ENCODE results near the gene RPRD1B.
"Not testable (repeated sequence)": the region's sequence is repeated elsewhere in the genome, so short reads cannot be mapped to it uniquely, and the experiment has no call there.

RPRD1B gene

DNA sequence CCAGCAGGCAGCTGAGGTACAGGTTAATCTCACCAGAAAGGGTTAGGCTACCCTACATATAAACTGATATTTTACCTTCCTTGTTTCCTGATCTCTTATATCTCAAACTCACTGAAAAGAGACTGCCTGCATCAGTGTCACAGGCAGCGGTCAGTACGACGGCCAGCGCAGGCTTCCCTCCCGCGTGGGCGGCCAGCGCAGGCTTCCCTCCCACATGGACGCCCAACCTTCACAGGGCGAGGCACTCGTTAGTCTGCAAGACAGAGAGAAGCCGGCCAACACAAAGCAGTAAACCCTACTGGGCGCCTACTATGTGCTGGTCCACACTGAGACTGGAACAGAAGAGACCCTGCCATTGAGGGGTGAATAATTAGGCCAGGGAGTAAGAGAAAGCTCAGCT is 33.3 kb upstream of the RPRD1B start:
- H3K27ac ChIP-seq = no peak overlapping the region
- DNase-seq (ENCODE audit: low read depth, low spot score) = no peak

DNA sequence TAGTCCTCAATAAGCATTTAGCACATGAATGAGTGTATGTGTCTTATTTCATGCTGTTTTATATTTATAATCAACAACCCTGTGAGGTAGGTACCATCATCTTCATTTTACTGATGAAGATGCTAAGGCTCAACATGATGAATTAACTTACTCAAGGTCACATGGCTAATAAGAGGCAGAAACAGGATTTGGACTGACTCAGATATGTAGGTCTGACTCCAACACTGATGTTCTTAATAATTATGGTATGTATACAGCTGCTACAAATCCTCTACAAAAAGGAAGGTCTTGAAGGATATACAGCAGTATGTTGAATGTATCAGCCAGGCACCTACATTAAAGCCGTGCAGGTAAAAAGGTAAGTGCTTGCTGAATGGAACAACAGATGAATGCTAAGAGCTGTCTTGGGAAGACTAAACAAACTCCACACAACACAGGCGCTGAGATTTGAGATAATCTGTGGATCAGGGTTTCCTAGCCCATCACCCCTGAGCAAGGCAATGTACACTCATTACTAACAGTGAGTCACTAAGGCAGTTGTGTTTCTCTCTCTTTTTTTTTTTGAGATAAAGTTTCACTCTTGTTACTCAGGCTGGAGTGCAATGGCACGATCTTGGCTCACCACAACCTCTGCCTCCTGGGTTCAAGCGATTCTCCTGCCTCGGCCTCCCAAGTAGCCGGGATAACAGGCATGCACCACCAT is 32.2 kb upstream of the RPRD1B start:
- H3K27ac ChIP-seq = peak overlapping the region; percentile 67
- DNase-seq (ENCODE audit: low read depth, low spot score) = peak; percentile 40

DNA sequence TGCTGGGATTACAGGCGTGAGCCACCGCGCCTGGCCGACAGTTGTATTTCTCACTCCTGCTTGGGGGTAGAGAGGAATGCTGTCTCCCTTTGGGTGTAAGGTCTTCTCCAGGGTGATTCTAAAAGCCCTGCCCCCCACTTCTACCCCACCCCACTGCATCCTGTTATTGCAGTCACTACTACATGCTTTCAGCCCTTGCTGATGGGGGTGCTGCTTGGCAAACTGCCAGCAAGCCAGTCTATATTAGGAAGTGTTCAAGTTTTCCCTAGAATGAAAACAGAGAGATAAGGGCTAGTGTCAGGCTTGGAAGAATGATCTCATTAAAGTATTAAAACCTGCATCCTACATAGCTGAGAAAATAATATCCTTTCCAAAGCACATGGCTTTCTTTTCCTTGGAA is 31.6 kb upstream of the RPRD1B start:
- no peak for DNase-seq (ENCODE audit: low read depth, low spot score)
- H3K27ac ChIP-seq = peak overlapping the region; percentile 67

DNA sequence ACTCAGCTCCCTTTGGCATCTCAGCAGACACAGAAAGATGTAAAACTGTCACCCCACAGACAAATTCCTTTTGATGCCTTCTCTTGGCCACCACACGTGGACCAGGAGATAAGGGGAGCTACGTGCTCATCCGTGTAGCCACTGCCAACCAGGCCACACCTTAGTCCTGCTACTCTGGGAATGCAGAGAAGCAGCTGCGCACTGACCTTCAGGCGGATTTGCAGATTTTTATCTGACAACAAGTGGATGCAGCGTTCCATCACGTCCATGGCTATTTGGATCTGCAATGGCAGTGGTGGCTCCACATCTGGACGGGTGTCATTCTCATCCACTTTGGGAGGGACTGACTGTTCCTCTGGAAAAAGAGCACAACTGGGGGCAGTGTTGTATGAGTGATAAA is 31.1 kb upstream of the RPRD1B start:
- DNase-seq (ENCODE audit: low read depth, low spot score) = no peak
- peak overlapping the region; percentile 67 for H3K27ac ChIP-seq

DNA sequence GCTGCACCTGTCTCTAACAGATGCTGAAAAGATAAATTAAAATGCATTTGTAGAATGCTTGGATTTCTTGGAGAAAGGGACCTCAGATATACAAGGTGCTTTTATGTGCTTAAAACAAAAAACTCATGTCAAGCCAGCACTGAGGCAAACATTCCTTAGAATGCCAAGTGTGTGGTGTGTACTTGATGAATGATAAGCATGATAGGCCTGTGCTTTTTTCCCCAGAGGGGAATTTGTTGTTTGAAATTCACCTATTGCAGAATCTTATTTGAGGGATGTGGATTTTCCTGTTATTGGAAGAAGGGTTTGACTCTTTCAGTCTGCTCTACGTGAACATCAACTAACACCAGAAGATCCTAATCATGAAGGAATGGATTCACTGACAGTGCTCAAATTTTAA is 29.1 kb upstream of the RPRD1B start:
- DNase-seq (ENCODE audit: low read depth, low spot score) = no peak
- H3K27ac ChIP-seq = no peak overlapping the region

DNA sequence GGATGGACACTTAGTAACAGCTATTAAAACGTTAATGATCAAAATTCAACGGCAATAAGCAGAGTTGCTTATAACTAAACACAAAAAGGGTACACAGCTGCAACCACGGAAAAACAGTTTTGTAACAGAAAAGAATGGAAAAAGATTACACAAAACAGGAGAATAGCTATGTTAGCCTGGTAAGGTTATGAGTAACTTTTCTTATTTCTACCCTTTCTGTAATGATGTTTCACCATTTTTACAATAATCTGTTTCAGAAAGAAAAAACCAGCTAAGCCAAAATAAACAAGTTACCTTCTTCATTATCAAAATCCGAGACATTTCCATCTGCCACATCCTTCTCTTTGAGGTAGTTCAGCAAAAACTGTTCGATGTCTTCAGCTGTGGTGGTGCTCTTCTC is 27.6 kb upstream of the RPRD1B start:
- no peak for DNase-seq (ENCODE audit: low read depth, low spot score)
- H3K27ac ChIP-seq = no peak overlapping the region

DNA sequence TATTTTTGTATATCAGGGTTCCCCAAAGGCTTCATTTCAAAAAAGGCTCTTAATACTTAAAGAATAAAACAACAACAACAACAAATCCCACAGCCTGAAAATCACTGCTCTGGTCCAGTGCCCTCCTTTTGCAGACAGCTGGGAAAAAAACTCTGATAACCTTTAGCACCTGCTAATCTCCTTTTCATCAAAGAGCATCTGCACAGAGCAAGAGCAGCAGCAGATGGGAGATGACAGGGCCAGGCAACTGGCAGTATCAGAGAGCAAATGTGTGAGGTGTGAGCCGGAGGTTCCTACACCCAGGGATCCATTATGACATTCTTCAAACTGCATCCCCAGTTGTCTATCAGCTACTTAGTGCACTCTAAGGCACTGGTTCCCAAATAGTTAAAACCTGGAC is 26.0 kb upstream of the RPRD1B start:
- H3K27ac ChIP-seq = no peak overlapping the region
- no peak for DNase-seq (ENCODE audit: low read depth, low spot score)

DNA sequence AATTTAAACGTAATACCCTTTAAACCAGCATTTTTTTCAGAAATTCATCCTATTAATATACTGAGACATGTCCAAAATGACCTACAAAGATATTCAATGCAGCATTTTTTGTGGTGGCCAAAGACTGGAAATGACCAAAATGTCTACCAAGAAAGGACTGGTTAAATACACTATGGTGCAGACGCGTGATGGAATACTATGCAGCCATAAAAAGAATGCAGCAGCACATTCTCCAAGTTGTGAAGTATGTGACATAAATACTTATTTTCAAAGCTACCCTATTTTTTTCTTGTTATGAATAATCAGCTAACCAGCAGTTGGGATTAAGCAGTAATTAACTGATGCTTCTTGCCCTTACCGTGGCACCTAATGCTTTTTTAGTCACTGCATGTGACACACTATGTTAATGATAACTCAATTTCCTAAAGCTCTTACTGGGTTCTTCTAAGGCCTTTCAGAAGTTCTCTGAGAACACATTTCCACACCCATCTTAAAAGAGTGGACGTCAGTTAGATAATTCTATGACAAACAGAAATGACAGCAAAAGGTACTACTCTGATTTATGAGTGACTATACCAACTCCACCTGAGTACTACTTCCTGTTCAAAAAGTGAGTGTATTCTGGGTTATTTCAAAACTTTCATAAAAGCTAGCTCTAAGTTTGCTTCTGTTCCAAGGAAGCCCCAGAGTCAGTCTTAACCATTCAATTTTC is 25.2 kb upstream of the RPRD1B start:
- H3K27ac ChIP-seq = no peak overlapping the region
- no peak for DNase-seq (ENCODE audit: low read depth, low spot score)

DNA sequence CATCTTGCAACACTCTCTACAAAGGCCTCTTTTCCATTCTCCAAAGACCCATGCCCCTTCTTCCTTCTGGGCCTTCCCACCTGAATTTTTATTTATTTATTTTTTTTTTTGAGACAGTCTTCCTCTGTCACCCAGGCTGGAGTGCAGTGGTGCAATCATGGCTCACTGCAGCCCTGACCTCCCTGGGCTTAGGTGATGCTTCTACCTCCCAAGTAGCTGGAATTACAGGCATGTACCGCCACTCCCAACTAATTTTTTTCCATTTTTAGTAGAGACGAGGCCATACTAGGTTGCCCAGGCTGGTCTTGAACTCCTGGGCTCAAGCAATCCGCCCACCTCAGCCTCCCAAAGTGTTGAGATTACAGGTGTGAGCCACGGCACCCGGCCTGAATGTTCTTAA is 24.1 kb upstream of the RPRD1B start:
- not testable (repeated sequence) for DNase-seq (ENCODE audit: low read depth, low spot score); H3K27ac ChIP-seq

DNA sequence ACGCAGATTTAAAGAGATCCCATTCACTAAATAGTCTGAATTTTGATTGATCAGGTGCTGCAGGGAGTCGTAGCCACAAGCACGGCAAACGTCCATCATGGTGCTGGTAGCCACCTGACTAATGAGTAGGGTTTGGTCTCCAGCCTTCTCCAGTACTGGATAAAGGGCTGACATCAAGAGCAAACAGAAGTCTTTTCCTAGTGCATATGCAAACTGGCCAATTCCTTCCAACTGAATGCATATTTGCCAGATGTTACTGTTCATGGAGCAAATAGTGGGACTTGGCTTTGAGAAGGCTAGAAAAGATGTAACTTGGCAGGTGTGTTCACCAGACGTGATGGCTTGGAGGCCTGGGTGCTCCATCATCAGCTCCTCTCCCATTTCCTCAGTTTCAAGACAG is 21.9 kb upstream of the RPRD1B start:
- H3K27ac ChIP-seq = no peak overlapping the region
- DNase-seq (ENCODE audit: low read depth, low spot score) = no peak

DNA sequence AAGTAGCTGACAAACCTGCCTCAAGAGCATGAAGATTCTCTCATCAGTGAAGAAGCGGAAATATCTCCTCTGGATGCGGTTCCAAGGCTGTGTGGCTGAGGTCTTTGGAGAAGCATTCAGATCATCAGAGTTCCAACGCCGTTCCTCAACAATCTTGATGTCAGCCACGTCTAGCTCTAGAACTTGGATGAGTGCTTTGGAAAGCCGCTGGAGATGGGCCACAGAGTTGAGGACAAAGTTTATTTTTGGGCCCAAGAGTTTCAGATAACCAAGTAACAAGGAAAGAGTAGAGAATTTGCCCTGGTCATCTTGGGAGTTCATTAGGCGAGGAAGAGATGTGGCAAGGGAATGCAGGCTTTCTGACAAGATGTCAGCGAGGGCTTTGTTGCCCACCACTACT is 21.2 kb upstream of the RPRD1B start:
- H3K27ac ChIP-seq = no peak overlapping the region
- no peak for DNase-seq (ENCODE audit: low read depth, low spot score)

DNA sequence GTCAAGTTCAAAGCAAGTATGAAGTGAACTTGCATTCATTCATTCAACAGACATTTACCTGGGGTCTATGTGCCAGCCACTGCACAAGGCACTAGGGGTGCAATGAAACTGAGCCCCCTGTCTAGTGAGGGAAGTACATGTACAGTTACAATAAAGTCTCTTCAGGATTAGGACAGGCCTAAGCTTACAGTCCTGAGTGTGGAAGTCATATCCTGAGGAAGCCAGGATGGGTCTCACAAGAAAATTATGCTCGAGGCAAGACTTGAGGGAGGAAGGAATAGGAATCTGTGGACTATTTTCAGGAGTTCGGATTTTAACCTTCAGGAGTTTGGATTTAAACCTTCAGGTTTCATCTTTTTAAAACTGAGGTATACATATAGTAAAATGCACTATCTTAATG is 19.7 kb upstream of the RPRD1B start:
- H3K27ac ChIP-seq = no peak overlapping the region
- DNase-seq (ENCODE audit: low read depth, low spot score) = no peak

DNA sequence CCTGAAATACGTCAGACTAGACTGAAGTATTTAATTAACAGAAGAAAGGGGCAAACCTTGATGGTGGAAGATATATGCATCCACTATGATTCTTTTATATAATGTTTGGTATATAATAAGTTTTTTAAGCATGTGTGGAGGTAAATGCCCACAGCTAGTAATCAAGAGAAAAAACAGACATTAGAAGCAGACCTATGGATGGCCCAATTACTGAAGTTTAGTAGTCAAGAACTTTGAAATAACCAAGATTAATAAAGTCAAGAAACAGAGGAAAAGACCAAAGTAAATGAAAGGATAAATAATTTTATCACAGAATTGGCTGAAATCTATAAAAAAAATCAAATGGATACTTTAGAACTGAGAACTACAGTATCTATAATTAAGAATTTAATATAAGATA is 15.6 kb upstream of the RPRD1B start:
- no peak overlapping the region for H3K27ac ChIP-seq
- DNase-seq (ENCODE audit: low read depth, low spot score) = no peak

DNA sequence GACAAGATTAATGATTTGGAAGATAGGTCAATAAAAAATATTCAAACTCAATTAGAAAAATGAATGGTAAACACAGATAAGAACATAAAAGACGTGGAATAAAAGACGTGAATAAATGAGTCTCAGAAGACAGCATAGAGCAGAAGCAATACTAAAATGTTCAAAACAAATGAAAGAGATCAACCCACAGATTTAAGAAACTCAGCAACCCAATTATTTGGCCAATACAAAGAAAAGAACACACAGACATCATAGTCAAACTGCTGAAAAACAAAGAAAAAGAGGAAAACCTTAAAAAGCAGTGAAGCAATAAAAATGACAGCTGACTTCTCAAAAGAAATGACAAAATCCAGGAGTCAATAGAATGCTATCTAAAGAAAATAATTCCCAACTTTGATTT is 15.2 kb upstream of the RPRD1B start:
- no peak for DNase-seq (ENCODE audit: low read depth, low spot score)
- H3K27ac ChIP-seq = no peak overlapping the region

DNA sequence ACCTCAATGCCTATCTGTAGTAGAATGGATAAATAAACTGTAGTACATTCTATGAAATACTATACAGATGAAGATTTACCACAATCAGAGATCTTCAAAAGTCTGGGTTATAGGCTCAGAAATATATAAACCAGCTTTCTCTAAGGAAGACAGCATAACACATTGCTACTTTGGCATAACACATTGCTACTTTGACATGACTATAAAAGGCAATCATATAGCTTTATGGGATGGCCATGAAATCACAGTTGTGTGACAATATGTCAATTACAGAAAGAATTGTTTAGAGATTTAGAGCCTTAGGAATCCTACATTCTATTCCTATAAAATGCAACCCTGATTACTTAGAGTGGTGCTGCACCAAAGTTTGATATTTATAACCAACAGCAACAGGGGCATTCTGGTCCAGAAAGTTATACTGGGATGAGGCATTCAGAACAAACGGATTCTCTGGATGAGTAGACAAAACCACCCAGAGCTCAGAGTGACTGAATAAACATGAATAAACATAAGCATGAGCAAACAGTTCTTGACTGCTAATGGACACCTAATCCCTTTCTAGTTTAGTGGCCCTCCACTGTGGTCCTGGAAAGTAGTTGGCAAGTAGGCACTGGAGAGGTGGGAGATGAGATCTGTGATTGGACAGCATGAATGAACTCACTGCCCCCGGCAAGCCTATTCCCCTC is 12.3 kb upstream of the RPRD1B start:
- DNase-seq (ENCODE audit: low read depth, low spot score) = no peak
- no peak overlapping the region for H3K27ac ChIP-seq

DNA sequence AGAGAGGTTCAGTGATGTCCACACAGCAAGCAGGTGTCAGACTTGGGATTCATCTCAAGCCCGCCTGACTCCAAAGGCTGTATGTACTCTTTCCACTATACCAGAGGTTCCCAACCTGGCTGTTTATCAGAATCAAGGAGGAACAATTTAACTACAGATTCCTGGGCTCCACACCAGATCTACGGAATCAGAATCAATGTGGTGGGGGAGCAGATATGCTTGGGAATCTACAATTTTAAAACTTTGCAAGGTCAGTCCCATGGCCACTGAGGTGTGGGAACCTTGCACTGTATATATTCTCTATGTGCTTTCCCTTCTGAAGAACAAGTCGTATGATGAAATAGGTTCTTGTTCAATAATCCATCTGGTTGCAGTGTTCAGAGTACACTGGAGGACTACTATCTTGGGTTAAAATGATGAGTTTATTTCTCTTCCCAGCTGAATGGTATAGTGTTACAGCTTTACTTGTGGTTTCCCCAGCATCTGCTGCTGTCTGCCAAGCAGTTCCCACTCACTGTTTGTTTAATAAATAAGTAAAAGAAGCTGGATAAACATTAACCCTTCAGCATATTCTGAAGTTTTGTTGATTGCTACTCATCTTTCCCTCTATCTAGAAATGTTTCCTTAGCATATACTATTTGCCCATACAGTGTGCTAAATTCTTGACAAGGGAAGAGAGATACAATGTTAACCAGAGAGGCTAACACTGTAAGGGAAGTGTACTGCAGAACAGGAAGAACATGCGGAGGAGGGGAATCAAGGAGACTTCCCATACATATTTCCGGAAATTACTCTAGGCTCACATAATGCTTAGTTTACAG is 10.2 kb upstream of the RPRD1B start:
- DNase-seq (ENCODE audit: low read depth, low spot score) = no peak
- H3K27ac ChIP-seq = no peak overlapping the region

DNA sequence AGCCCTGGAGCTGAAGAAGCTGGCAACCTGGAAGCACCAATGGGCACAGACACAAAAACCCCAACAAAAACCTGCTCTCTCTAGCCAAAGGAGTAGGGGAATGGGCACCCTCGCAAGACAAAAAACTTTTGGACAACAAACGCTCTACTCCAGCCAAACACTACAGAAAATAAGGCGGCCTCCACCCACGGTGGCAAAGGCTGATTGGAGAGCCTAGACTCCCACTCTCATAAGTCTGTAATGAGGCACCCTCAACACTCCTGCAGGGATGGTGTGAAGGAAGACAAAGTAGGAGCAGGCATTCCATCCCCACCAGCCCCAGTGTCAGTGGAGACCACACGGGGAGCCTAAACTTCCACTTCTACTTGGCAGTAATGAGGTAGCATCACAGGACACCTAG is 9.1 kb upstream of the RPRD1B start:
- H3K27ac ChIP-seq = no peak overlapping the region

DNA sequence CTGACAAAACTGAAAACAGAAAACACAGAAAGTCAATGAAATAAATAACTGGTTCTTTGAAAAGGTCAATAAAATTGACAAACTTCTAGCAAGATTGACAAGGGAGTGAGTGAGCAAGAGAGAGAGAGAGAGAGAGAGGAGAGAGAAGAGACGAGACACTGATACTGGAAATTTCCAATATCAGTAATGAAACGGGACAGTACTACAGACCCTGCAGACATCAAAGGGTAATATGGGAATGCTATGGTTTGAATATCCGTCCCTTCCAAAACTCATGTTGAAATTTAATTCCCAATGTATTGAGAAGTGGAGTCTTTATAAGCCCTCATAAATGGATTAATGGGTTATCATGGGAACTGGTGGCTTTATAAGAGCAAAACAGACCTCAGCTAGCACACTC is 4.1 kb upstream of the RPRD1B start:
- no peak overlapping the region for H3K27ac ChIP-seq
- no peak for DNase-seq (ENCODE audit: low read depth, low spot score)

More for the DNA sequence above, 9.1 kb upstream of the RPRD1B start:
- DNase-seq (ENCODE audit: low read depth, low spot score) = no peak

DNA sequence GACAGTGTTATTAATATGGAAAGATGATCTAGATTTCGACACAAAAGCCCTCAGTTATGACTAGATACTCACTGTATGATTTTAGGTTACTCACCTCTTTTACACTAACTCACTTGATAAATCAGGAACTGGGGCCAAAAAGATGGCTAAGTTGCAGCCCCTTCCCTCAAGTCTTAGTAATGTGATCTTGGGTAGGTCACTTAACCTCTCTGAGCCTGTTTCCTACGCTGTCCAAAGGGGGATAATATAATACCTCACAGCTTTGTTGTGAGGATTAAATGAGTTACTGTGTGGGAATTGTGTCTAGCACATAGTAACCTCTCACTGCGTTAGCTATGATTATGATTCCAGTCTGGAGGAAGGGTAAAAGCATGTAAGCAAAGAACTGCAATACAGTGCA is 1.6 kb upstream of the RPRD1B start:
- DNase-seq (ENCODE audit: low read depth, low spot score) = no peak
- no peak overlapping the region for H3K27ac ChIP-seq

DNA sequence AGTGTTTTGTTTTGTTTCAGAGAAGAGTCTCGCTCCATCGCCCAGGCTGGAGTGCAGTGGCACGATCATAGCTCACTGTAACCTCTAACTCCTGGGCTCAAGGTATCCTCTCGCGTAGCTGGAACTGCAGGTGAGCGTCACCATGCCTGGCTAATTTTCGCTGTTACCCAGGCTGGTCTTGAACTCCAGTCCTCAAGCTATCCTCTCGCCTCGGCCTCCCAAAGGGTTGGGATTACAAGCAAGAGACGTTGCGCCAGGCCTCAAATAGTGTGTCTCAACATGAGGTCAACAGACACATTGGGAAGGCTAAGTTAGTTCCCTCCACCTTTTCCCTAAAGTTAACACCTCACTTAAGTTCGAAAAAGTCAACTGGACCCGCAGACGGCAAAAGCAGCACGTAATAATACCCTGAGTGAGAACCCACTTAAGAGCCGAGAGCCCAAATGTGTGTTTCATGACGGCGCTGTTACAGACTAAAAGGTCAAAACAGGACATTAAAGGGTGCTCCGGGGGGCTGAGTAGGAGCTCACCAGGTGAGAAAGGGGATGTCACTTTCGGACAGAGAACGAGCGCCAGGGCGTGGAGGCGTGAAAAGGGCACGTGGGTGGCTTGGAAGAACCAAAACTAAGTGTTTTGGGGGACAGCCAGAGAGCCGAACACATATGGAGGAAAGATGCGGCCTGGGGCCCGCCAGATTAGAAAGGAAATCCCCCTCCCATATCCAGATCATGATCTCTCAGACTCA is 789 bp upstream of the RPRD1B start:
- H3K27ac ChIP-seq = peak overlapping the region; percentile 73
- DNase-seq (ENCODE audit: low read depth, low spot score) = no peak
